OCI-LY1 (cell line): ENCODE data around the gene SAFB.

ENCODE experiments used
- CTCF ChIP-seq: fragments of 200-600 bp; sonication (generic), shearing (Covaris generic); IDR thresholded peaks from 2 replicates; pipeline ENCODE4 v1.5.1; 2017; ENCODE audit warnings: mild to moderate bottlenecking, antibody characterized with exemption, low read length, moderate library complexity, mixed read lengths
- EZH2 ChIP-seq: fragments of 200-600 bp; sonication (generic), shearing (Covaris generic); IDR thresholded peaks from 2 replicates; pipeline ENCODE4 v1.8.0; 2017; ENCODE audit warnings: borderline replicate concordance, mixed run types, mild to moderate bottlenecking, antibody characterized with exemption, low read length, moderate library complexity, mixed read lengths

DNA sequence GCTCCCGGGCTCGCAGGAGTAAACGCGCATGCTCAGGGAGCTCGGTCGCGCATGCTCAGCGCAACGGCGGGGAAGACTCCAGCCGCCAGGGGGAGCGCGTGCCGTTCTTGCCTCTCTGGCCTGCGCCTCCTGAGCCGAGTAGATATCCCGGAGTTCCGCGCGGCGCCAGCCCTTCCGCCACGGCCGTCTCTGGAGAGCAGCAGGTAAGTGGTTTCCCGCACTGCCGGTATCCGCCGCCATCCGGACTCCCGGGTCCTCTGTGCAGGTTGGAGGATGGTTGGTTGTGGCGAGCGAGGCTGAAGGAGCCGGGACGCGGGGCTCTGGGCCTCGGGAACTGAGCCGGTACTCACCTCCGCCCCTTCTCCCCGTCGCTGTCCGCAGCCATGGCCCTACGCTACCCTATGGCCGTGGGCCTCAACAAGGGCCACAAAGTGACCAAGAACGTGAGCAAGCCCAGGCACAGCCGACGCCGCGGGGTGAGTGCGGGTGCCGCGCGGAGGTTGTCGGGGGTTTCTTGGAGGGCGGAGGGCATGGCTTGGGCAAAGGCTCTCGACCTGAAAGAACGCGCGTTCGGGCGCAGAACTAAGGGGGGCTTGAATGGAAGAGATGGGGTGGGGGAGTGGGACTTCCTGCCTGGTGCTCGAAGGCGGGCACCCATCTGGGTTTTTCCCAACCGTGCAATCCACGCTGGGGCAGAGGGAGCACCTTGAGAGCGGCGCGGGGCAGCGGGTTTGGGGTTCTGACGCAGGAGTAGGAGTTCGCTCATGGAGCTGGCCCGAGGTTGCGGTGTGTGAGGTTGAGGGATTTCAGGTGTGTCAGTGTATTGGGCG, 67.5 kb downstream of the SAFB start, which contains the start of gene RPL36:
- TF ChIP-seq CTCF (peak; percentile 87), EZH2 (no peak)
